Upper lobe of left lung (tissue), 6 donors: ENCODE results near the gene PRKCH. TPM values are rescaled to one million over a fixed set of nuclear protein-coding genes. Genes with fewer than 3 reads are reported as not detected.

Experiments
- ATAC-seq, 2 donors: fragments of 200-7000 bp; cut with Tn5 transposase; one replicate each; pipeline ENCODE4 v1.9.1; 2022; ENCODE audit warnings: mild to moderate bottlenecking in 2 of 2, moderate library complexity in 2 of 2; ENCODE audit not compliant: low FRiP score in 2 of 2
- DNase-seq, 2 donors: peaks; one replicate each; pipeline ENCODE4 v3.0.0-alpha.2; 2019 to 2020
- H3K27ac ChIP-seq, 4 donors: fragments of 200-600 bp; sonication (generic); one replicate each; pipeline ENCODE4 v1.5.1; 2016 to 2019
- H3K27me3 ChIP-seq, 4 donors: fragments of 200-600 bp; sonication (generic); one replicate each; pipeline ENCODE4 v1.5.1; 2017 to 2019
- H3K36me3 ChIP-seq, 4 donors: fragments of 200-600 bp; sonication (generic); one replicate each; pipeline ENCODE4 v1.5.1; 2016 to 2019
- H3K4me1 ChIP-seq, 4 donors: fragments of 200-600 bp; sonication (generic); one replicate each; pipeline ENCODE4 v1.5.1; 2018 to 2019
- H3K4me3 ChIP-seq, 4 donors: fragments of 200-600 bp; sonication (generic); one replicate each; pipeline ENCODE4 v1.5.1; 2017 to 2019; ENCODE audit warnings: mild to moderate bottlenecking in 2 of 4, moderate library complexity in 1 of 4
- H3K9me3 ChIP-seq, 4 donors: fragments of 200-600 bp; sonication (generic); one replicate each; pipeline ENCODE4 v1.5.1; 2018 to 2019
- EP300 ChIP-seq, 4 donors: sonication (generic); formaldehyde crosslinking; IDR thresholded peaks; one replicate each; pipeline ENCODE4 v1.5.1; 2017; ENCODE audit warnings: antibody characterized with exemption in 4 of 4, control low read depth in 2 of 4
- POLR2A ChIP-seq, 4 donors: fragments of 450-650 bp; IDR thresholded peaks; one replicate each; pipeline ENCODE4 v1.5.1; 2016 to 2017; ENCODE audit warnings: antibody characterized with exemption in 4 of 4, mild to moderate bottlenecking in 2 of 4
- POLR2AphosphoS5 ChIP-seq, 2 donors: sonication (generic); formaldehyde crosslinking; IDR thresholded peaks; one replicate each; pipeline ENCODE4 v1.5.1; 2017; ENCODE audit warnings: antibody characterized with exemption in 2 of 2
- WGBS, 2 donors: methylation state at CpG; one replicate each; pipeline ENCODE4 v1.1.5; 2017 to 2018; 5-methylcytosine and 5-hydroxymethylcytosine counted together
- total RNA-seq, 6 donors: library from RNA; depleted of rRNA in 4 of 6; stranded (reverse); fragments of >200 nt in 4 of 6; gene quantifications; one replicate each; pipeline versions ENCODE4 v1.1.0 to v1.2.1, GENCODE V29; 2016 to 2021
- TF ChIP-seq, protein P1 (sequence below), 6 experiments: fragments of 450-650 bp in 4 of 6; fragments of 200-600 bp in 2 of 6; sonication (generic) in 2 of 6; IDR thresholded peaks; one replicate each; pipeline ENCODE4 v1.5.1; 2016 to 2019; ENCODE audit warnings: antibody characterized with exemption in 6 of 6
- donor health status: DM: no; HTN: no; CAD: no; lungs with moderate emphysema.
- donor health status: DM: no; HTN: yes; CAD: no; lungs with severe emphysema.

The PRKCH gene
- total RNA-seq, 6 donors from 2014 or later = 54.0 to 102 (median 76.6) TPM

DNA sequence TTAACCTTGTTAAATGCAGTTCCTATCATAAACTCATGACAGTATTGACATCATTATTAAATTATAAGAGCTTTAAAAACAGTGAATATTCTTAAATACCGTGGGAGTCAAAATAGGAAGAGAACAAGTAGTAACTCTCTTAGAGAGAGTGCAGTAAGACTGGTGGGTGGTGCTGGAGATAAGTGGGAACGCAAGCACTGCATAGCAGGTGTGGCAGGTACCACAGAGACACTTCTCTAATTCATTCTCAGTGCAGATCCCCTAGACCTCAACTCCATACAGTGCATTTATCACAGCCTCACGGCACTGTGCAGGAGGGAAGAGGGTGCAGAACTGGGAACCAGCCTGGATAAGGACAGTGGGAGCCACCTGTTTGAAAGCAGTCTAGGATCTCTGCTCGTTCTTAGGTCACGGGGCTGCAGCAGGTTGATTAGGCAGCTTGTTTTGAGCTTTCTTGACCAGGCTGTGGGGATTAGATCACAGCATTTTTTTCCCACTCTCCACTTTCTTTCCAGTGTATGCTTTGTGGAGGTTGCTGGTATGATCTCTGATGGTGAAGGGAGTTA, 165.6 kb downstream of the PRKCH start:
- peak overlapping the region in 1 of 4 donors; percentile 44 for H3K27ac ChIP-seq
- DNase-seq (peak in 1 of 2 donors; percentile 68), ATAC-seq (peak in 1 of 2 donors; percentile 7)
- H3K27me3 ChIP-seq = no peaks in the 10 kb centered on the region
- H3K9me3 ChIP-seq = no peaks in the 10 kb centered on the region
- H3K4me3 ChIP-seq = no peak overlapping the region
- TF ChIP-seq POLR2AphosphoS5 (IDR thresholded peaks at IDR 0.05) (peak in 1 of 2 donors; percentile 12), POLR2A (IDR thresholded peaks at IDR 0.05) (no peak), EP300 (IDR thresholded peaks at IDR 0.05) (peak in 1 of 4 donors; percentile 42)
- TF ChIP-seq, protein P1, sequence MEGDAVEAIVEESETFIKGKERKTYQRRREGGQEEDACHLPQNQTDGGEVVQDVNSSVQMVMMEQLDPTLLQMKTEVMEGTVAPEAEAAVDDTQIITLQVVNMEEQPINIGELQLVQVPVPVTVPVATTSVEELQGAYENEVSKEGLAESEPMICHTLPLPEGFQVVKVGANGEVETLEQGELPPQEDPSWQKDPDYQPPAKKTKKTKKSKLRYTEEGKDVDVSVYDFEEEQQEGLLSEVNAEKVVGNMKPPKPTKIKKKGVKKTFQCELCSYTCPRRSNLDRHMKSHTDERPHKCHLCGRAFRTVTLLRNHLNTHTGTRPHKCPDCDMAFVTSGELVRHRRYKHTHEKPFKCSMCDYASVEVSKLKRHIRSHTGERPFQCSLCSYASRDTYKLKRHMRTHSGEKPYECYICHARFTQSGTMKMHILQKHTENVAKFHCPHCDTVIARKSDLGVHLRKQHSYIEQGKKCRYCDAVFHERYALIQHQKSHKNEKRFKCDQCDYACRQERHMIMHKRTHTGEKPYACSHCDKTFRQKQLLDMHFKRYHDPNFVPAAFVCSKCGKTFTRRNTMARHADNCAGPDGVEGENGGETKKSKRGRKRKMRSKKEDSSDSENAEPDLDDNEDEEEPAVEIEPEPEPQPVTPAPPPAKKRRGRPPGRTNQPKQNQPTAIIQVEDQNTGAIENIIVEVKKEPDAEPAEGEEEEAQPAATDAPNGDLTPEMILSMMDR (IDR thresholded peaks at IDR 0.05) = no peak
- peaks cover 25 to 36% (median 33%) of the 10 kb centered on the region in 4 donors for H3K4me1 ChIP-seq
- H3K36me3 ChIP-seq = peaks cover 0 to 42% (median 1%) of the 10 kb centered on the region in 4 donors
- WGBS, 2 donors = 69 to 79% methylated on average over 5 of the region's 5 CpGs

DNA sequence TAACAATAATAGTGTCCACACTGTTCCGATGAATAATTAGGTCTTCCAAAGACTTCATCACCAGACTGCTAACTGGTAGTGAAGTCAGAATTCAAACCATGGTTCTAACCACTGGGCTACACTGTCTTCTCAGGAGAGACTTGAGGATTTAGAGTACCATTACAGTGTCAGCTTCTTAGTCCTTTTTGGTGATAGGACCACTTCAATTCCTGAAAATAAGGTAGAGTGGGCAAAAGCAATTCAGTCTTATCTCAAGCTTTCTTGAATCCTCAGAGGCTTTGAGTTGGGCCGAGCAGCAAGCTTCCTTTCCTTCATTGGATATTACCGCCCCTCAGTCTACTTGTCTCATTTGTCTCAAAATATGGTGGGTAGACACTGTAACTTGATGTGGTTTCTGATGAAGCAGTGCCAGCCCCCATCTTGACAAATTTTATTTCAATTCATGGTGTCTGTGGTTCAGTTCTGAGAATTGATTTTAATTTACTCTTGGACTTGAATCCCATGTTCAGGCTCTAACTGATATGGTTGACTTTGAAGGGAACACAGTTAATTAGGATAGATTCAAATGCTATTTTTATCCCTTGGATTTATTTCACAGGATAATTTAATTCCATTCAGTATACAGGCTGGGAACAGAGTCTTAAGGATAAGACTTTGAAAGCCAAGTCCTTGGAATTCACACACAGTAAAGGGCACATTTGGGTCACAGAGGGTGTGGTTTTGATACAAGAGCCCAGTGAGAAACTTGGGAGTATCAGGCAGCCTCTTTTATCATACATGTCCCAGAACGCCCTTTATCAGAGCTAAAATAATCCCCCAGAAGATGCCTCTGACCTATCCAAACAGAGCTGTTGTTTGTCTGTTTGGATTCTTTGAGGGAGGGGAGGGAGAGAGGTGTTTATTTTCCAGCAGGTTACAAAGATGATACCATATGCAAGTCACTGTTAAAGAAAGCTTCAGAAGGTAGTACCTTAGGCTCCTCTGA, 167.3 kb downstream of the PRKCH start:
- no peak for TF ChIP-seq POLR2AphosphoS5 (IDR thresholded peaks at IDR 0.05)
- no peak for TF ChIP-seq POLR2A (IDR thresholded peaks at IDR 0.05)
- TF ChIP-seq EP300 (IDR thresholded peaks at IDR 0.05) = no peak
- TF ChIP-seq, protein P1 (IDR thresholded peaks at IDR 0.05) = no peak
- no peaks in the 10 kb centered on the region for H3K27me3 ChIP-seq
- peaks cover 25 to 43% (median 30%) of the 10 kb centered on the region in 4 donors for H3K4me1 ChIP-seq
- no peaks in the 10 kb centered on the region for H3K9me3 ChIP-seq
- DNase-seq (no peak), ATAC-seq (no peak)
- no peak overlapping the region for H3K4me3 ChIP-seq
- H3K27ac ChIP-seq = peak overlapping the region; percentile 55 to 85 (median 70)
- H3K36me3 ChIP-seq = peaks cover 0 to 42% (median 1%) of the 10 kb centered on the region in 4 donors
- WGBS, 2 donors = 71 to 79% methylated on average over 4 of the region's 4 CpGs

DNA sequence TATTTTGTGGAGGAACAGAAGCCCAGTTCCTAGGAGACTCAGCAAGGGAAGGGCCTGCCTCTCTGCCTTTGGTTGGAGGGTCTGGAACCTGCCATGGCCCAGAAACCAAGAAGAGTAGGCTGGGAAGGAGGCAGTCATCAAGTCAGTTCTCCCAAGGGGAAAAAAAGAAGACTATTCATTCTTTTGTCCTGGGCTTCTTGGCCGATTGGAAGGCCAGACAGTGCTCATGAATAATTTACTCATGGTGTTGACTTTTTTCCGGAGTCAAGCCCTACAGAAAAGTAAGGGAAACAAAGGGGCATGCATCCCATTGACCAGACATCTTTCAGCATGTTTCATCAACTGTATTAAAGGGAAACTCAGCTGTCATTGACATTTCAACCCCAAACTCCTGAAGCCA, 168.1 kb downstream of the PRKCH start:
- no peak overlapping the region for H3K4me3 ChIP-seq
- H3K27me3 ChIP-seq = no peaks in the 10 kb centered on the region
- peaks cover 0 to 42% (median 1%) of the 10 kb centered on the region in 4 donors for H3K36me3 ChIP-seq
- H3K4me1 ChIP-seq = peaks cover 25 to 43% (median 30%) of the 10 kb centered on the region in 4 donors
- DNase-seq (no peak), ATAC-seq (no peak)
- H3K9me3 ChIP-seq = no peaks in the 10 kb centered on the region
- TF ChIP-seq POLR2A (IDR thresholded peaks at IDR 0.05) = peak in 1 of 4 donors; percentile 28
- no peak for TF ChIP-seq POLR2AphosphoS5 (IDR thresholded peaks at IDR 0.05)
- WGBS, 2 donors = 54 to 75% methylated on average over 2 of the region's 2 CpGs
- H3K27ac ChIP-seq = peak overlapping the region; percentile 55 to 85 (median 70)

DNA sequence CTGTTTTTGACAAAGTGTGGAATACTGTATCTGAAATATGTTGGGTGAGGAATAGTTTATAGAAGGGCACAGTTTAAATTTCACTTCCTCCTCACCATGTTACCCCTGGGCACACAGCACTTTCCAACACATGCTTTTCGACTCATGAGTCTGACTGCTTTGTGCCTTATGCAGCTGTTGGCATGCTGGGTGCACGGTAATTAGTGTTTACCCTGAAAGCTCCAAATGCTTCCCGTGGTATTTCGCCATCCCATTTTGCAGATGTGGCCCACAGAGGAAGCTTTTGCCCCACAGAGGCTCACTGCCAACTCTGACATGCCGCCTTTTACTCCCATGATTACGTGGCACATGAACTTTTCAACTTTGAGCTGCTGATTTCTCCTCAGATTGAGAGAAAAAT, 168.6 kb downstream of the PRKCH start:
- Histone ChIP-seq H3K27me3 (no peaks in the 10 kb centered on the region), H3K4me3 (no peak overlapping the region), H3K4me1 (peaks cover 25 to 43% (median 30%) of the 10 kb centered on the region in 4 donors), H3K27ac (peak overlapping the region; percentile 55 to 85 (median 70)), H3K9me3 (no peaks in the 10 kb centered on the region), H3K36me3 (peaks cover 0 to 42% (median 1%) of the 10 kb centered on the region in 4 donors)
- peak; percentile 63 to 82 for TF ChIP-seq POLR2AphosphoS5 (IDR thresholded peaks at IDR 0.05)
- TF ChIP-seq EP300 (IDR thresholded peaks at IDR 0.05) = peak in 3 of 4 donors; percentile 37 to 92 (median 60)
- peak in 1 of 4 donors; percentile 13 for TF ChIP-seq POLR2A (IDR thresholded peaks at IDR 0.05)
- TF ChIP-seq, protein P1 (IDR thresholded peaks at IDR 0.05) = no peak
- ATAC-seq = peak; percentile 27 to 74
- WGBS, 2 donors = 67 to 71% methylated on average over 6 of the region's 6 CpGs
- peak in 1 of 2 donors; percentile 83 for DNase-seq

- H3K27ac ChIP-seq = peak overlapping the region; percentile 9 to 85 (median 70)
- ATAC-seq = no peak
- 0 to 22% methylated on average over 1 of the region's 1 CpG for WGBS, 2 donors
Measured at GRCh38 chr14:61491224-61491623, 169.8 kb downstream of the PRKCH start.

More at GRCh38 chr14:61491224-61491623, 169.8 kb downstream of the PRKCH start:
- TF ChIP-seq EP300 (IDR thresholded peaks at IDR 0.05) (no peak), POLR2AphosphoS5 (IDR thresholded peaks at IDR 0.05) (no peak), POLR2A (IDR thresholded peaks at IDR 0.05) (no peak)
- TF ChIP-seq, protein P1 (IDR thresholded peaks at IDR 0.05) = no peak
- H3K36me3 ChIP-seq = peaks cover 0 to 29% (median 1%) of the 10 kb centered on the region in 4 donors
- H3K4me1 ChIP-seq = peaks cover 25 to 41% (median 27%) of the 10 kb centered on the region in 4 donors
- no peak for DNase-seq
- H3K4me3 ChIP-seq = no peak overlapping the region
- no peaks in the 10 kb centered on the region for H3K9me3 ChIP-seq
- H3K27me3 ChIP-seq = no peaks in the 10 kb centered on the region
